ENCODE results near the gene TIAM1.

Gene TIAM1

GRCh38 chr21:31343680-31344480, at the start of gene TIAM1:
TSS of gene TIAM1 (minus strand) at chr21:31344261. CDS start at chr21:31266972, 77,289 bp downstream.
- DNase-seq (ENCODE audit: low read depth in 3 of 3), result no peak

GRCh38 chr21:31387560-31388186, 43.6 kb upstream of the TIAM1 start:
- no peak for DNase-seq (ENCODE audit: low read depth in 3 of 3)

- DNase-seq (ENCODE audit: low read depth in 3 of 3), result no peak
Measured at GRCh38 chr21:31386006-31386405, 41.9 kb upstream of the TIAM1 start.

- no peak for DNase-seq (ENCODE audit: low read depth in 3 of 3)
Measured at GRCh38 chr21:31383770-31384169, 39.7 kb upstream of the TIAM1 start.

GRCh38 chr21:31382060-31382459, 38.0 kb upstream of the TIAM1 start:
- DNase-seq (ENCODE audit: low read depth in 3 of 3), result no peak

GRCh38 chr21:31376301-31376700, 32.2 kb upstream of the TIAM1 start:
- no peak for DNase-seq (ENCODE audit: low read depth in 3 of 3)

- DNase-seq (ENCODE audit: low read depth in 3 of 3), result no peak
Measured at GRCh38 chr21:31374395-31374794, 30.3 kb upstream of the TIAM1 start.

- DNase-seq (ENCODE audit: low read depth in 3 of 3), result no peak
Measured at GRCh38 chr21:31372471-31372765, 28.4 kb upstream of the TIAM1 start.

GRCh38 chr21:31371715-31372470, 27.8 kb upstream of the TIAM1 start:
- DNase-seq (ENCODE audit: low read depth in 3 of 3), result no peak

- DNase-seq (ENCODE audit: low read depth in 3 of 3), result no peak
Measured at GRCh38 chr21:31370893-31371544, 27.0 kb upstream of the TIAM1 start.

- DNase-seq (ENCODE audit: low read depth in 3 of 3), result no peak
Measured at GRCh38 chr21:31370281-31370892, 26.3 kb upstream of the TIAM1 start.

GRCh38 chr21:31368361-31368760, 24.3 kb upstream of the TIAM1 start:
- no peak for DNase-seq (ENCODE audit: low read depth in 3 of 3)

GRCh38 chr21:31367801-31368200, 23.7 kb upstream of the TIAM1 start:
- no peak for DNase-seq (ENCODE audit: low read depth in 3 of 3)

GRCh38 chr21:31366825-31367224, 22.8 kb upstream of the TIAM1 start:
- no peak for DNase-seq (ENCODE audit: low read depth in 3 of 3)

GRCh38 chr21:31364253-31364945, 20.3 kb upstream of the TIAM1 start:
- no peak for DNase-seq (ENCODE audit: low read depth in 3 of 3)

- DNase-seq (ENCODE audit: low read depth in 3 of 3), result no peak
Measured at GRCh38 chr21:31363720-31364119, 19.7 kb upstream of the TIAM1 start.

- DNase-seq (ENCODE audit: low read depth in 3 of 3), result no peak
Measured at GRCh38 chr21:31360717-31361116, 16.7 kb upstream of the TIAM1 start.

GRCh38 chr21:31358158-31358557, 14.1 kb upstream of the TIAM1 start:
- no peak for DNase-seq (ENCODE audit: low read depth in 3 of 3)

- no peak for DNase-seq (ENCODE audit: low read depth in 3 of 3)
Measured at GRCh38 chr21:31356440-31356839, 12.4 kb upstream of the TIAM1 start.

- DNase-seq (ENCODE audit: low read depth in 3 of 3), result peak; percentile 30 to 75 (median 65)
Measured at GRCh38 chr21:31354604-31355443, 10.8 kb upstream of the TIAM1 start.
